ENCODE measurements around the gene RNF151.

DNA sequence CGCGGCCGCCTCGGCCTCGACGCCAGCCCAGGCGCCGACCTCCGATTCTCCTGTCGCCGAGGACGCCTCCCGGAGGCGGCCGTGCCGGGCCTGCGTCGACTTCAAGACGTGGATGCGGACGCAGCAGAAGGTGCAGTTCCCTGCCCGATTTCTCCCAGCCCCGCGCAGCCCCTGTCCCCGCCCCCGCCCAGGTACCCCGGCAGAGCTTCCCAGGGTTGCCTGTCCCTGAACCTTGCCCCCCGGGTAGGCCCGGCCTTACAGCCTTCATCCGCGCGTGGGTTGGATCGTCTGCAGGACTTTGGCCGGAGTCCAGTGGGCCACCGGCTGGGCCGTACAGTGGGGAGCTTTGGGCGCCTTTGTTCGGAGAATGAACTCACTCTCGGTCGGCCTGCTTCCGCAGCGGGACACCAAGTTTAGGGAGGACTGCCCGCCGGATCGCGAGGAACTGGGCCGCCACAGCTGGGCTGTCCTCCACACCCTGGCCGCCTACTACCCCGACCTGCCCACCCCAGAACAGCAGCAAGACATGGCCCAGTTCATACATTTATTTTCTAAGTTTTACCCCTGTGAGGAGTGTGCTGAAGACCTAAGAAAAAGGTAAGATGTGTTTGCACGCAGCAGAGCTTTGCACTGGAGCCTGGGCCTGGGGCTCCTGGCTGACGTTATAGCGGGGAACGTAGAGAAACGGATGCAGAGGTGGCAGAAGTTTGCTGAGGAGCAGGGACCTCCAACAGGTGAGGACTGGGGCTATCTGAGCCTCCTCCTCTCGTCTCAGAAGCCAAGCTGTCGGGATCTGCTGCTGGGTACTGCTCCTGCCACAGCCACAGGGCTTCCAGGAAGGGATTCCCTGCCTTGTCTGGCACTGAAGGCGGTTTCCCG, 17.9 kb downstream of the RNF151 start:
- TF ChIP-seq CTCF (IDR thresholded peaks at IDR 0.05) (no peak), POLR2A (IDR thresholded peaks at IDR 0.05) (no peak)

Data from vagina (tissue), 2 donors.